SU-DHL-6 (cell line): ENCODE results near the gene ANKRD13C.

Experiments used
- CTCF ChIP-seq: fragments of 200-600 bp; sonication (generic); IDR thresholded peaks from one replicate; pipeline ENCODE4 v1.5.1; 2017; ENCODE audit warnings: antibody characterized with exemption, mild to moderate bottlenecking, low read length, moderate library complexity; ENCODE audit not compliant: insufficient read depth, poor library complexity, severe bottlenecking
- EZH2phosphoT487 ChIP-seq: fragments of 200-600 bp; sonication (generic), shearing (Covaris generic); conservative IDR thresholded peaks from 2 replicates; pipeline ENCODE4 v1.6.1; 2018; ENCODE audit warnings: mild to moderate bottlenecking, antibody characterized with exemption, low read length, moderate library complexity, mixed read lengths

- TF ChIP-seq CTCF (no peak), EZH2phosphoT487 (no peak)
Measured at GRCh38 chr1:70354332-70355110, at the start of gene ANKRD13C.
